PFSK-1 (cell line): Measurements from ENCODE around the gene ARL14EP.

Experiments
- FOXP2 ChIP-seq: optimal IDR thresholded peaks from 2 replicates; pipeline ENCODE3; 2011; ENCODE audit warnings: borderline replicate concordance, control low read depth, inconsistent platforms; ENCODE audit not compliant: insufficient read depth; ENCODE audit errors: extremely low read length, extremely low read depth
- POLR2AphosphoS5 ChIP-seq: IDR thresholded peaks from 2 replicates; pipeline ENCODE4 v1.6.1; 2012; ENCODE audit warnings: low read depth, mild to moderate bottlenecking, control low read depth, low read length, moderate library complexity
- SIN3A ChIP-seq: IDR thresholded peaks from 2 replicates; pipeline ENCODE4 v1.6.1; 2012; ENCODE audit warnings: mild to moderate bottlenecking, low read length, moderate library complexity, borderline replicate concordance; ENCODE audit not compliant: insufficient read depth
- TAF1 ChIP-seq: IDR thresholded peaks from 2 replicates; pipeline ENCODE4 v1.6.1; 2012; ENCODE audit warnings: low read length, control low read depth, borderline replicate concordance; ENCODE audit not compliant: insufficient read depth
- TF ChIP-seq, protein P1 (sequence below), 2 experiments: IDR thresholded peaks; 2 replicates each; pipeline versions ENCODE4 v1.6.1 to v1.8.0; 2011 to 2012; ENCODE audit warnings: low read depth in 2 of 2, low read length in 2 of 2, control low read depth in 1 of 2, inconsistent platforms in 1 of 2, mild to moderate bottlenecking in 1 of 2, moderate library complexity in 1 of 2; ENCODE audit not compliant: insufficient read depth in 1 of 2

Gene ARL14EP

DNA sequence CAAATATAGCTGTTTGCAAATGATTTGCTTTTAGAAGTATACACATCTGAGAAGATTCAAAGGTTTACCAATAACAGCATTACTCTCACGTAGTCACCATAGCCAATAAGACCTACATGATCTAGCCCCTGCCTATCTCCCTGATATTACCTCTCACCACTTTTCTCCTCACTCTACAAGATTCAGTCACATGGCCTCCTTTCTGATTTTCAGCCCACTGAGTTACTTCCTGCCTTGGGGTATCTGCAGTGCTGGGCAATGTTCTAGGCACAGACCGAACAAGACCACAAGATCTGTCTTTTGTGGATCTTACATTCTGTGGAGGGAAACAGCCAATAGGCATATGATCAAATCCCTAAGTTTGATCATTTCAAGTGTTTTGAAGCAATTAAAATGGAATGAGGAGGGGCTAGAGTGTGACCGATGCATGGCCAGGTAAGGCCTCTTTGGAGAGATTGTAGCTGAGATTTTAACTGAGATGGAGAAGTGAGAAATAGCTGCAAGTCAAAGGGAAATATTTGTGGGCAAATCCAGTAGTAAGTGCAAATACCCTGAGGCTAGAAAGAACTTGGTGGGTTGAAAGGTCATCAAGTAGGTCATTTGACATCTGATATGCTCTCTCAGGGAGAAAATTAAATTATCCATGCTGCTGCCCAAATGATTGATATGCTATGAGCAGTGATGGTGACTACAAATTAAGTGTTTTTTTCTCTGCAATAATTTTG is 43.1 kb downstream of the ARL14EP start:
- TF ChIP-seq POLR2AphosphoS5 (no peak), SIN3A (no peak), FOXP2 (no peak), TAF1 (no peak)
- TF ChIP-seq, protein P1, sequence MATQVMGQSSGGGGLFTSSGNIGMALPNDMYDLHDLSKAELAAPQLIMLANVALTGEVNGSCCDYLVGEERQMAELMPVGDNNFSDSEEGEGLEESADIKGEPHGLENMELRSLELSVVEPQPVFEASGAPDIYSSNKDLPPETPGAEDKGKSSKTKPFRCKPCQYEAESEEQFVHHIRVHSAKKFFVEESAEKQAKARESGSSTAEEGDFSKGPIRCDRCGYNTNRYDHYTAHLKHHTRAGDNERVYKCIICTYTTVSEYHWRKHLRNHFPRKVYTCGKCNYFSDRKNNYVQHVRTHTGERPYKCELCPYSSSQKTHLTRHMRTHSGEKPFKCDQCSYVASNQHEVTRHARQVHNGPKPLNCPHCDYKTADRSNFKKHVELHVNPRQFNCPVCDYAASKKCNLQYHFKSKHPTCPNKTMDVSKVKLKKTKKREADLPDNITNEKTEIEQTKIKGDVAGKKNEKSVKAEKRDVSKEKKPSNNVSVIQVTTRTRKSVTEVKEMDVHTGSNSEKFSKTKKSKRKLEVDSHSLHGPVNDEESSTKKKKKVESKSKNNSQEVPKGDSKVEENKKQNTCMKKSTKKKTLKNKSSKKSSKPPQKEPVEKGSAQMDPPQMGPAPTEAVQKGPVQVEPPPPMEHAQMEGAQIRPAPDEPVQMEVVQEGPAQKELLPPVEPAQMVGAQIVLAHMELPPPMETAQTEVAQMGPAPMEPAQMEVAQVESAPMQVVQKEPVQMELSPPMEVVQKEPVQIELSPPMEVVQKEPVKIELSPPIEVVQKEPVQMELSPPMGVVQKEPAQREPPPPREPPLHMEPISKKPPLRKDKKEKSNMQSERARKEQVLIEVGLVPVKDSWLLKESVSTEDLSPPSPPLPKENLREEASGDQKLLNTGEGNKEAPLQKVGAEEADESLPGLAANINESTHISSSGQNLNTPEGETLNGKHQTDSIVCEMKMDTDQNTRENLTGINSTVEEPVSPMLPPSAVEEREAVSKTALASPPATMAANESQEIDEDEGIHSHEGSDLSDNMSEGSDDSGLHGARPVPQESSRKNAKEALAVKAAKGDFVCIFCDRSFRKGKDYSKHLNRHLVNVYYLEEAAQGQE (IDR thresholded peaks at IDR 0.05; ENCODE audit: insufficient read depth in 1 of 2, low read depth in 2 of 2, low read length in 2 of 2) = no peak

DNA sequence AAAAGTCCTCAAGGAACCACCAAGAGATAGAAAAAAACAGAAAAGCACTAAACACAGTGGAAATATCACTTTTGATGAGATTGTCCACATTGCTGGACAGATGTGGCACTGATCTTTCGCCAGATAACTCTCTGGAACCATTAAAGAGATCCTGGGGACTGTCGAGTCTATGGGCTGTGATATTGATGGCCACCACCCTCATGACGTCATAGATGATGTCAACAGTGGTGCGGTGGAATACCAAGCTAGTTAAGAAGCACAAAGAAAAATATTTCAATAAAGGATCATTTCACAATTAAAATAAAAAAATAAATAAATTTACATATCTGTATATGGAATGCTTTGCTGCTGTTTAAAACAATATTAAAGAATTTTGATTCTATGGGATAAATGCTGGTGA is 45.5 kb downstream of the ARL14EP start:
- TF ChIP-seq SIN3A (no peak), TAF1 (no peak), FOXP2 (no peak), POLR2AphosphoS5 (no peak)
- TF ChIP-seq, protein P1 (IDR thresholded peaks at IDR 0.05; ENCODE audit: insufficient read depth in 1 of 2, low read depth in 2 of 2, low read length in 2 of 2) = no peak

DNA sequence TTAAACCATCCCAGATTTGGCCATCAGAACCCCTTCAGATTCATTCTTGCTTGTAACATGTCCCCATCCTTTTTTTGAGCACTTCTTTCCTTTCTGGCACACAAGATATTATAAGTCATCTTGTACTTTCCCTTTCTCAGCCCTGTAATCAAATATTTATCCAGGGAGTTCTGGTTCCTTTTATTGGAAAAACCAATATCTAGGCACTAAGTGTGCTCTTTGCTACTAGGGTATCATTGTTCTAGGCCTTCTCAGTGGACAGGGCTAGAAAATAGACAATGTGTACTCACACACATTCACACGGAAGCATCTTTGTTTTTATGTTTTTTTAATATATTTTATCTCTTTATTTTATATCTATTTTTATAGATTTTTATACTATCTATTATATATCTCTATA is 47.3 kb downstream of the ARL14EP start:
- no peak for TF ChIP-seq POLR2AphosphoS5
- TF ChIP-seq, protein P1 (IDR thresholded peaks at IDR 0.05; ENCODE audit: insufficient read depth in 1 of 2, low read depth in 2 of 2, low read length in 2 of 2) = no peak
- no peak for TF ChIP-seq SIN3A
- TF ChIP-seq FOXP2 = no peak
- TF ChIP-seq TAF1 = no peak

DNA sequence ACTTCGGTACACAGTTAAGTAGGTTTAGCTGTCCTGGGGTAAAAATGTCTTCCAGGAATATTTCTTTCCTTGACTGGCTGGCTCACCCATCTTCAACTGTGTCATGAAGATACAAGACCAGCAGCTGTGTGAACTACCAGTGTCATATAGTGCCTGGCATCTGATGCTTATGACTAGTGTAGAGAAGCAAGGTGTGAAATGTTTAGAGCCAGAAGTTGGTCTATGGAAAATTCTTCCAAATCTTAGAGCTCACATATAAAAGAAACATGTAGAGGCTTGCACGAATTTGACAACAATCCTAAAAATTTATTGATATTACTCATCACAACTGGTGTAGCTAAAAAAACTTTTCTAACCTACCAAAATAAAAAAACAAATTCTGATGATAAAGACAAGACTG is 54.4 kb downstream of the ARL14EP start:
- TF ChIP-seq TAF1 (no peak), POLR2AphosphoS5 (no peak), SIN3A (no peak), FOXP2 (no peak)
- TF ChIP-seq, protein P1 (IDR thresholded peaks at IDR 0.05; ENCODE audit: insufficient read depth in 1 of 2, low read depth in 2 of 2, low read length in 2 of 2) = no peak
